Brain microvascular endothelial cell (primary cell): ENCODE measurements around the gene PEX6.
A peak's percentile ranks its signal among the peaks of the same experiment; 100 is the strongest.

Experiments
- DNase-seq: peaks from one replicate; pipeline ENCODE4 v3.0.0-alpha.2; 2020
- H3K27ac ChIP-seq: fragments of 250-450 bp; sonication (Bioruptor Pico); 2 replicates; pipeline ENCODE4 v1.5.1; 2020; ENCODE audit warnings: mild to moderate bottlenecking, moderate library complexity
- H3K27me3 ChIP-seq: fragments of 250-450 bp; sonication (Bioruptor Pico); replicated peaks from 2 replicates; pipeline ENCODE4 v1.5.1; 2020; ENCODE audit warnings: mild to moderate bottlenecking
- H3K36me3 ChIP-seq: fragments of 250-450 bp; sonication (Bioruptor Pico); replicated peaks from 2 replicates; pipeline ENCODE4 v1.5.1; 2020; ENCODE audit warnings: mild to moderate bottlenecking
- H3K4me3 ChIP-seq: 2 replicates; pipeline ENCODE4 v1.5.1; 2011; ENCODE audit warnings: low read depth, mild to moderate bottlenecking, control low read depth, low read length, moderate library complexity
- in situ Hi-C: cut with HindIII; loops from 2 replicates; pipeline ENCODE4 v1.10.0; 2017; ENCODE audit warnings: low sequenced_read_pairs, low pct_ligation_motif_present
- TF ChIP-seq, protein P1 (sequence below): IDR thresholded peaks from 2 replicates; pipeline ENCODE4 v1.5.1; 2011; ENCODE audit warnings: low read depth, mild to moderate bottlenecking, moderate library complexity, low read length, control low read depth, inconsistent platforms; ENCODE audit errors: missing control alignments

The PEX6 gene

DNA sequence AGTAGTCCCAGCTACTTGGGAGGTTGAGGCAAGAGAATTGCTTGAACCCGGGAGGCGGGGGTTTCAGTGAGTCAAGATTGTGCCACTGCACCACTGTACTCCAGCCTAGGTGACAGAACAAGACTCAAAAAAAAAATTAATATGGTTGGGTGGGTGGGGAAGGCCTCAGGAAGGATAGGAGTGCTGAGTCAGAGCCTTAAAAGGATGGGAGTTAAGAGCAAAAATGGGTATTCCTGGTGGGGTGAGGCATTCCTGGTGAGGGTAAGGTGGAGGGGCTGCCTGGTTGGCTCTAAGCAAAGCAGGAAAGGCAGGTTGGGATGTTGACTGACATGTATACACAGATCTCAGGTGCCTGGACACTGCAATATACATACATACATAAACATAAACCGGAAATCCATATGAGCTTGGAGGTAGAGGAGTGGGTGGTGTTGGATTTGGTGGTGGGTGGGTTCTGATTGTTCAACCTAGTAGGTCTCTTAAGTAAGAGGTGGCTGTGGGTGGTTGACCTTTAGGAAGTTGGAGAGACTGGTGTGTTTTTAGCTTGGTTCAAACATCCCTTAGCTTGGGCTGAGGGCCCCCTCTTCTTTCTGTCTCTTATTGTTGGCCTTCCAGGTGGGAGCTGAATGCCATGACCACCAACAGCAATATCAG lies 41.2 kb upstream of the PEX6 start:
- in situ Hi-C loops: no loop called here
- TF ChIP-seq, protein P1, sequence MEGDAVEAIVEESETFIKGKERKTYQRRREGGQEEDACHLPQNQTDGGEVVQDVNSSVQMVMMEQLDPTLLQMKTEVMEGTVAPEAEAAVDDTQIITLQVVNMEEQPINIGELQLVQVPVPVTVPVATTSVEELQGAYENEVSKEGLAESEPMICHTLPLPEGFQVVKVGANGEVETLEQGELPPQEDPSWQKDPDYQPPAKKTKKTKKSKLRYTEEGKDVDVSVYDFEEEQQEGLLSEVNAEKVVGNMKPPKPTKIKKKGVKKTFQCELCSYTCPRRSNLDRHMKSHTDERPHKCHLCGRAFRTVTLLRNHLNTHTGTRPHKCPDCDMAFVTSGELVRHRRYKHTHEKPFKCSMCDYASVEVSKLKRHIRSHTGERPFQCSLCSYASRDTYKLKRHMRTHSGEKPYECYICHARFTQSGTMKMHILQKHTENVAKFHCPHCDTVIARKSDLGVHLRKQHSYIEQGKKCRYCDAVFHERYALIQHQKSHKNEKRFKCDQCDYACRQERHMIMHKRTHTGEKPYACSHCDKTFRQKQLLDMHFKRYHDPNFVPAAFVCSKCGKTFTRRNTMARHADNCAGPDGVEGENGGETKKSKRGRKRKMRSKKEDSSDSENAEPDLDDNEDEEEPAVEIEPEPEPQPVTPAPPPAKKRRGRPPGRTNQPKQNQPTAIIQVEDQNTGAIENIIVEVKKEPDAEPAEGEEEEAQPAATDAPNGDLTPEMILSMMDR: no peak
- Histone ChIP-seq H3K4me3 (no peak overlapping the region), H3K27ac (no peak overlapping the region), H3K27me3 (no peaks in the 10 kb centered on the region), H3K36me3 (peaks cover 32% of the 10 kb centered on the region)
- DNase-seq: no peak

DNA sequence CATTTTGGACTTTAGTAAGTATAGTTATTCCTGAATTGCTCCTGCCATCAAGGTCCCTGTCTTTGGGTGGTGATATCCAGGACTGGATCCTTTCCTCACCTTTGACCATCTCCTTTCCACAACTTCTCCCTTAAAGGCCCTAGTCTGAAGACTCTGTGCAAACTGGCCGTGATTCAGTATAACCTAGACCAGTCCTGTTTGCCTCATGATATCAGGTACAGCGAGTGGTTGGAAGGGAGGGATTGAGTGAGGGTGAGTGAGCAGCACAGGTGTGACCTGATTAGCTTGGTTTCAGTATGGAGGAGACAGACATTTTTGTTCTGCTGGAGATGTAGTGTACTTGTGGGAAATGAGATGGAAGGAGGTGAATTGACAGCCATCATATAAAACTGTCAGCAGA lies 40.2 kb upstream of the PEX6 start:
- no peak overlapping the region for H3K4me3 ChIP-seq
- in situ Hi-C loops: no loop called here
- no peak for DNase-seq
- no peak overlapping the region for H3K27ac ChIP-seq
- H3K36me3 ChIP-seq: peaks cover 27% of the 10 kb centered on the region
- TF ChIP-seq, protein P1: no peak
- H3K27me3 ChIP-seq: no peaks in the 10 kb centered on the region

- TF ChIP-seq, protein P1: no peak
- Histone ChIP-seq H3K27ac (no peak overlapping the region), H3K36me3 (peaks cover 29% of the 10 kb centered on the region), H3K4me3 (no peak overlapping the region), H3K27me3 (no peaks in the 10 kb centered on the region)
- no peak for DNase-seq
- in situ Hi-C loops: no loop called here
Observed at GRCh38 chr6:43016943-43017334, 38.0 kb upstream of the PEX6 start.

GRCh38 chr6:43016176-43016942 lies 37.4 kb upstream of the PEX6 start:
- in situ Hi-C loops: no loop called here
- TF ChIP-seq, protein P1: no peak
- no peaks in the 10 kb centered on the region for H3K27me3 ChIP-seq
- no peak overlapping the region for H3K27ac ChIP-seq
- H3K36me3 ChIP-seq: peaks cover 35% of the 10 kb centered on the region
- no peak overlapping the region for H3K4me3 ChIP-seq
- DNase-seq: no peak

GRCh38 chr6:43014434-43014909 lies 35.5 kb upstream of the PEX6 start:
- peaks cover 42% of the 10 kb centered on the region for H3K36me3 ChIP-seq
- peak overlapping the region; percentile 83 for H3K27ac ChIP-seq
- in situ Hi-C loops: no loop called here
- DNase-seq: peak; percentile 36
- no peaks in the 10 kb centered on the region for H3K27me3 ChIP-seq
- H3K4me3 ChIP-seq: peak overlapping the region; percentile 94
- TF ChIP-seq, protein P1: no peak
